Embryonic facial prominence (tissue), 1 donor: ENCODE data around the gene MSMB.
"Not testable (repeated sequence)": the region's sequence is repeated elsewhere in the genome, so short reads cannot be mapped to it uniquely, and the experiment has no call there.

Source experiments
- DNase-seq: peaks from one replicate; pipeline ENCODE4 v3.0.0-alpha.2; 2016; ENCODE audit errors: extremely low spot score

The MSMB gene

DNA sequence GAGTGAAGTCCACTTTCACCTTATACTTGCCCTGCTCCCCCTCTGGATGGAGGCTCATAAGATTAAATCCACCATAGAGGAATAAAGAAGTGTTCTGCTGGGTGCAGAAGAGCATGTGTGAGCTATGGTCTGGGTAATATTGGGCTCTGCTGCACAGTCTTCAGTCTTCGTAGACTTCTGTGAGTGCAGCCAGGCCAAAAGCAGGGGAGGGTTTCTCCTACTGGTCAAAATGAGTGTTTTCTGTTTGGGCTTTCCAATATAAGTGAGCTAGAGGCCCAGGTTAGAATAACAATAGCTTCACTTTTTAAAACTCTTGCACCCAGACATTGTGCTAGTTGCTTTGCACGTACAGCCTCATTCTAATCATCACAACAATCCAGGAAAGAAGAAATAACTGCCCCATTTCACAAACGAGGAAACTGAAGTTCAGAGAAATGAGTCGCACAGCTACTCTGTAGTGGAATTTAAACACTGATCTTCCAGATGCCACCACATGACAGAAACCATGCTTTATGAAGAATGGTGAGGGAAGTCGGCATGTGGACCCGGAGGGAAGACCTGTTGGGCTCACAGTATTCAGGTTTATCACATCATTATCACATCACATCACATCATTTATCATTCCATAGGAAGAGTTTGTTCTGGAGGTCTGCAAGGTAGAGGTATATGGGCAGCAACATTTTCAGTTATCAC, 23.8 kb upstream of the MSMB start:
- no peak for DNase-seq

GRCh38 chr10:46068905-46069304, 22.8 kb upstream of the MSMB start:
- DNase-seq: no peak

- DNase-seq: no peak
Measured at GRCh38 chr10:46068117-46068516, 22.0 kb upstream of the MSMB start.

DNA sequence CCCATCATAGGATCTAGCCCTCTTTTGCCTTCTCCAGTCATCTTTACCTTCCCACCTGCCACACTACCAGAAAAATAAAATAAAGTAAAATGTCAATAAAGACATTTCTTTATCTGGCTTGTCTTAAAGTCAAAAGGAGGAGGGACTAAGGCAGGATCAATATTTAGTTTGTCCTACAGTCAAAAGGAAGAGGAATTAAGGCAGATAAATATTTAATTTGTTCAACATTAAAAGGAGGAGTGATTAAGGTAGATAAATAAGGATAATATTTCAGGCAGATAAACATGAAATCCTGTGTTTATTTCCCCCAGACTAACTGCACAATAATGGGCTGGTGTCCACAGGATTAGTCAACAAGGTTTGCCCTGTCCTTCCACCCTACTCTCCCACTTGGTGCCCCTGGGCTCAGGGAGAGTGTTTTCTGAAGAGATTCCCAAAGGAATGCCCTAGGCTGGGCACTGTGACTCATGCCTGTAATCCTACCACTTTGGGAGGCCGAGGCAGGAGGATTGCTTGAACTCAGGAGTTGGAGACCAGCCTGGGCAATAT, 18.3 kb upstream of the MSMB start:
- DNase-seq: no peak

- no peak for DNase-seq
Measured at GRCh38 chr10:46062723-46063428, 16.8 kb upstream of the MSMB start.

DNA sequence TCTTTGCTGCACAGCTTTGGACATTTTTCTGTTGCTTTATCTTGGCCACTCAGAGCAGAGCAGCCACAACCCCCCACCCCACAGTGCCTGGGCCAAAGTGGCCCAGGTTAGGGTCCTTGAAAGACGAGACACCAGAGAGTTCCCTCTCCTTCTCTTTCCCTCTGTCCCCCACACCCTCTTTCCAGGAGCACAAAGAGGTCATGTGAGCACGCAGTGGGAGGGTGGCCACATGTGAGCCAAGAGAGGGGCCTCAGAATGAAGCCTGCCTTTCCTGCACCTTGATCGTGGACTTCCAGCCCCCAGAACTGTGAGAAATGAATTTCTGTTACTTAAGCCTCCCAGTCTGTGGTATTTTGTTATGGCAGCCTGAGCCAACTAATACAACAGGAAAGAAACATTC, 14.6 kb upstream of the MSMB start:
- DNase-seq: no peak

DNA sequence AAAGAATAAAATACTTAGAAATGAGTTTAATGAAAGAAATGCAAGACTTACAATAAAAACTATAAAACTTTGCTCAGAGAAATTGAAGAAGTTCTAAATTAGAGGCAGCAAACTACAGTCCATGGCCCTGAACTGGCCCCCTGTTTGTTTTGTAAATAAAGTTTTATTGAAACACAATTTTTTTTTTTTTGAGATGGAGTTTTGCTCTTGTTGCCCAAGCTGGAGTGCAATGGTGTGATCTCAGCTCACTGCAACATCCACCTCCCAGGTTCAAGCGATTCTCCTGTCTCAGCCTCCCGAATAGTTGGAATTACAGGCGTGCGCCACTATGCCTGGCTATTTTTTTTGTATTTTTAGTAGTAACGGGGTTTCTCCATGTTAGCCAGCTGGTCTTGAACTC, 11.9 kb upstream of the MSMB start:
- DNase-seq: not testable (repeated sequence)

- DNase-seq: no peak
Measured at GRCh38 chr10:46057038-46057437, 11.0 kb upstream of the MSMB start.

GRCh38 chr10:46055771-46056170, 9.7 kb upstream of the MSMB start:
- DNase-seq: no peak

- no peak for DNase-seq
Measured at GRCh38 chr10:46053534-46054434, 7.7 kb upstream of the MSMB start.

DNA sequence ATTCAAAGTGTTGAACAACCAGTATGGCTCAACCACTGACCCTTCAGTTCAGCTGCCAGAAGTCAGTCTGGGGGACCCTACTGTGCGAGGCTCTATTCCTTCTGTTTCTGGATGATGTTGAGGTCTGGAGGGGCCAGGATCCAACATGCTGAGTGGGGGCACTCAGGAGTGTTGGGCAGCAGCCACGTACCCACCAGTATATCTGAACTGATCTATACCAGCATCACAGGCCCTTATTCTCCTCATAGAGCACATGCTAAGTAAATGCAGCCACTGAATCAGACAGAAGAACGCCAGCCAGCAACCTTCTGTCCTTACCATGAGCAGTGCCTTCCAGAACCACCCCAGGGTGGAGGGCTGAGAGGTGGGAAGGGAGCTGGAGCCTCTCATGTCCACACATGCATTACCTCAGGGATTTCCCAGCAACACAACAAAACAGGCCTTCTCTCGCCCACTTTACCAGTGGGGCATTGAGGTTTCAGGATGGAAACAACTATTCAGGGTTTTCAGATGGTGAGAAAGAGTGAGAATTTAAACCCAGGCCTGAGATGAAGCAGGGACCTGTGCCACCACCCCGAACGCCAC, 6.8 kb upstream of the MSMB start:
- no peak for DNase-seq

DNA sequence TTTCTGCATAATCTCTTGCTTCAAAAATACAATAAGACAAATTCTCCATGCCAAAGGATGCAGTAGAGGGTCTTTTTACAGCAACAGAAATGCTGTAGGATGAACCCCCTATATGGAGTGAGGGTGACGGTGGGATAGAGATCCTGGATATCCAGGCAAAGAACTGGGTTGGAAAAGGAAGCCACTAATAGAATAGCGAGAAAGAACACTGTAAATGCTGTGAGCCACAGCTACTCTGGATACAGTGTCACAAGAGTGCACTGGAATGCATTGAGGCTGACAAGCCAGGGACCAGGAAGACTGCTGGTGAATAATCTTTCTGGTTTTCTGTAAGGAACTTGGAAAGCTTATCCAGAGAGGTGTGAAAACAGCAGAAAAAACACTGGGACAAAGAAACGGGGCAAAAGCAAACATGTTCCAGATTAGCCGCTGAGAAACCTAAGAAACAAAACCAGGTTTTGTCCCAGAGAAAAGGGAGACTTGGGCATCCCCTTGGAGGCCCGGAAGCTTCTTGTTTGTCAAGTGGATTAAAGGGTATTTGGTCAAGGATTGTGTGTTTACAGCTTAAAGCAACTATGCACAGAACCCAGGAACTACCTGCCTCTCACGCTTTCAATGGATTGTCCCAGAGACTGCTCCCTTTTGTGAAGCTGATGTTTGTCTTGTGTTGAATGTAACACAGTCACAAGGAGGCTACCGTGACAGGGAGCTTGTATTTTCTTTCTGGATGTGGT, 6.2 kb upstream of the MSMB start:
- DNase-seq: no peak

- DNase-seq: no peak
Measured at GRCh38 chr10:46050941-46051623, 5.0 kb upstream of the MSMB start.

- not testable (repeated sequence) for DNase-seq
Measured at GRCh38 chr10:46049497-46049831, 3.4 kb upstream of the MSMB start.

GRCh38 chr10:46048152-46048551, 2.1 kb upstream of the MSMB start:
- no peak for DNase-seq

DNA sequence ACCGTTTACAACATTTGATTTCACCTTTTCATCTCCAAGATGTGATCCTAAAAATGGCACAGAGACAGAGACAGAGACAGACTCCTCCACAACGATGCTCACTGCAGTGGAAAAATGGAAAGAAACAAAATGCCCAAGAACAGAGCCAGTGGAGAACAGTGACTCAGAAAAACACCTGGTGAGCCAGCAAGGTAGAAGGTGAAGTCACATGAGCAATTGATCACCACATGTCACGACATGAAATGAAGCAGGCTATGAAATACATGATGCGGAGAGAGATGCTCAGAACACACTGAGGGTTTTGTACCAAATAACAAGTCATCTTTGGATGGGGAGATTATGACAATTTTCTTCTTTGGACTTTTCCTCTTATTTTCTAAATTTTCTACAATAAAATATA, 3.5 kb downstream of the MSMB start:
- no peak for DNase-seq

- DNase-seq: no peak
Measured at GRCh38 chr10:46040004-46040403, 6.1 kb downstream of the MSMB start.

GRCh38 chr10:46037107-46037825, 8.8 kb downstream of the MSMB start:
- no peak for DNase-seq

GRCh38 chr10:46035923-46036849, 9.9 kb downstream of the MSMB start:
- DNase-seq: no peak
